GM12878 (cell line): ENCODE results near the gene REXO1. TPM values are rescaled to one million over a fixed set of nuclear protein-coding genes. Genes with fewer than 3 reads are reported as not detected.
A peak's percentile ranks its signal among the peaks of the same experiment; 100 is the strongest.

Source experiments
- ATAC-seq: fragments of 200-7000 bp; cut with Tn5 transposase; 3 replicates; pipeline ENCODE4 v1.9.1; 2020; ENCODE audit warnings: mild to moderate bottlenecking, moderate library complexity
- BruUV-seq: library from RNA; stranded (reverse); fragments of 400-500 nt; replicated peaks from 2 replicates; lab custom pipeline; 2021; lab: Mats Ljungman, UMichigan
- CTCF ChIA-PET: fragments of 300-600 bp; sonication (Branson Sonifier 250); formaldehyde crosslinking; extraction: SDS; loops from one replicate; lab custom pipeline; 2021; ENCODE audit warnings: inconsistent platforms; lab: Yijun Ruan, JAX
- POLR2A ChIA-PET: fragments of 350-600 bp; formaldehyde crosslinking; extraction: SDS; loops from one replicate; lab custom pipeline; 2021; ENCODE audit warnings: inconsistent platforms; lab: Charles Lee
- RAD21 ChIA-PET: fragments of 300-600 bp; sonication (Branson Sonifier 250); formaldehyde crosslinking; loops from one replicate; lab custom pipeline; 2023; ENCODE audit warnings: antibody characterized with exemption; ENCODE audit not compliant: unreplicated experiment; lab: Charles Lee
- SMC1A ChIA-PET: fragments of 300-600 bp; sonication (Branson Sonifier 250); formaldehyde crosslinking; loops from one replicate; lab custom pipeline; 2023; ENCODE audit not compliant: unreplicated experiment, uncharacterized antibody; lab: Charles Lee
- DNase-seq: peaks from one replicate; pipeline ENCODE4 v3.0.0-alpha.2; 2011; ENCODE audit warnings: low read depth, low spot score
- FAIRE-seq: peaks from 3 replicates; lab custom pipeline; 2011; peaks lifted over from hg19 to GRCh38; lab: Jason Lieb, UNC
- H2AFZ ChIP-seq: 2 replicates; pipeline ENCODE4 v1.6.0; 2011; ENCODE audit warnings: low read depth, low read length, control low read depth; ENCODE audit not compliant: control insufficient read depth
- H3K27ac ChIP-seq: 2 replicates; pipeline ENCODE4 v1.5.1; 2011; ENCODE audit warnings: control low read depth; ENCODE audit not compliant: control insufficient read depth, insufficient read depth
- H3K27me3 ChIP-seq, 2 experiments: replicated peaks in 1 of 2; 2 replicates each; pipeline versions ENCODE4 v1.6.0 to v1.6.1; 2011; ENCODE audit warnings: low read length in 1 of 2; ENCODE audit not compliant: control insufficient read depth in 2 of 2, insufficient read depth in 2 of 2
- H3K36me3 ChIP-seq, 2 experiments: 2 replicates each; pipeline ENCODE4 v1.5.1; 2011; ENCODE audit warnings: low read length in 1 of 2; ENCODE audit not compliant: control insufficient read depth in 2 of 2, insufficient read depth in 2 of 2
- H3K4me1 ChIP-seq: 2 replicates; pipeline ENCODE4 v1.6.1; 2011; ENCODE audit warnings: mild to moderate bottlenecking, low read length, moderate library complexity, mixed read lengths; ENCODE audit not compliant: control insufficient read depth, insufficient read depth
- H3K4me2 ChIP-seq: 2 replicates; pipeline ENCODE4 v1.6.0; 2011; ENCODE audit warnings: control low read depth; ENCODE audit not compliant: control insufficient read depth, insufficient read depth
- H3K4me3 ChIP-seq: fragments of 200-600 bp; sonication (generic); 2 replicates; pipeline ENCODE4 v1.5.1; 2016
- H3K79me2 ChIP-seq: 2 replicates; pipeline ENCODE4 v1.6.0; 2011; ENCODE audit warnings: low read length; ENCODE audit not compliant: control insufficient read depth, insufficient read depth
- H3K9ac ChIP-seq: 2 replicates; pipeline ENCODE4 v1.8.0; 2011; ENCODE audit warnings: low read length, control low read depth, mixed read lengths; ENCODE audit not compliant: control insufficient read depth, insufficient read depth
- H3K9me3 ChIP-seq: replicated peaks from 3 replicates; pipeline ENCODE4 v1.5.1; 2011; ENCODE audit warnings: mild to moderate bottlenecking, low read length; ENCODE audit not compliant: control insufficient read depth, insufficient read depth
- H4K20me1 ChIP-seq: 2 replicates; pipeline ENCODE4 v1.6.0; 2011; ENCODE audit not compliant: control insufficient read depth, insufficient read depth
- BHLHE40 ChIP-seq, 2 experiments: fragments of 450-650 bp in 1 of 2; IDR thresholded peaks; 2 replicates each; pipeline ENCODE4 v1.6.1; 2011 to 2017; ENCODE audit warnings: low read depth in 2 of 2, borderline replicate concordance in 1 of 2, improper control_type of control experiment in 1 of 2, low read length in 1 of 2, mild to moderate bottlenecking in 1 of 2
- CREB1 ChIP-seq: IDR thresholded peaks from 2 replicates; pipeline ENCODE4 v1.6.1; 2012; ENCODE audit warnings: low read depth, mild to moderate bottlenecking, inconsistent platforms
- EGR1 ChIP-seq, 2 experiments: IDR thresholded peaks; 1 replicate in 1 of 2; 2 replicates in 1 of 2; pipeline ENCODE4 v1.6.1; 2011 to 2012; ENCODE audit warnings: low read depth in 2 of 2, low read length in 2 of 2, borderline replicate concordance in 1 of 2, mild to moderate bottlenecking in 1 of 2, moderate library complexity in 1 of 2
- MEF2B ChIP-seq: fragments of 450-650 bp; IDR thresholded peaks from 2 replicates; pipeline ENCODE4 v1.6.1; 2018; ENCODE audit warnings: mild to moderate bottlenecking, moderate library complexity; ENCODE audit not compliant: partially characterized antibody, poor library complexity, severe bottlenecking
- POLR2A ChIP-seq: IDR thresholded peaks from 2 replicates; pipeline ENCODE4 v1.6.1; 2011; ENCODE audit warnings: low read depth, mild to moderate bottlenecking, low read length
- SMC3 ChIP-seq: IDR thresholded peaks from 2 replicates; pipeline ENCODE4 v1.6.1; 2011; ENCODE audit warnings: low read length, improper control_type of control experiment, borderline replicate concordance
- WGBS: methylation state at CpG from one replicate; pipeline ENCODE4 v1.1.6; 2016; ENCODE audit warnings: low lambda C conversion rate; ENCODE audit not compliant: insufficient replicate concordance, insufficient coverage; ENCODE audit errors: missing lambda C conversion rate; 5-methylcytosine and 5-hydroxymethylcytosine counted together
- in situ Hi-C: fragments of 300-500 bp; cut with MboI; formaldehyde crosslinking; loops from 9 replicates; pipeline ENCODE4 v1.14.3; 2018; ENCODE audit warnings: mixed read lengths
- intact Hi-C: fragments of 100-400 bp; cut with micrococcal nuclease; formaldehyde crosslinking; loops from one replicate; pipeline ENCODE4 v1.14.2; 2022; ENCODE audit not compliant: unreplicated experiment
- polyA plus RNA-seq, 11 experiments: library from polyadenylated mRNA; depleted of rRNA in 4 of 11; unstranded in 6 of 11; stranded (reverse) in 5 of 11; fragments of >200 nt; fragmentation: Nextera tagmentation in 4 of 11; fragmentation: Illumina TruSeq in 1 of 11; extraction: Ambion mirVana in 4 of 11; extraction: Trizol in 1 of 11; gene quantifications; 1 replicate in 1 of 11; 2 replicates in 10 of 11; pipeline versions ENCODE4 v1.2.1 to v1.2.3, GENCODE V29; 2011 to 2016; ENCODE audit warnings: inconsistent platforms in 2 of 11, missing spikeins in 2 of 11, low read depth in 1 of 11
- total RNA-seq, 4 experiments: library from RNA; depleted of rRNA in 3 of 4; stranded (reverse); fragments of >200 nt in 3 of 4; fragmentation: Illumina TruSeq in 1 of 4; extraction: Trizol in 1 of 4; gene quantifications; 2 replicates each; pipeline versions ENCODE4 v1.2.1 to v1.2.3, GENCODE V29; 2013 to 2021
- TF ChIP-seq, protein P1 (sequence below), 3 experiments: IDR thresholded peaks in 2 of 3; conservative IDR thresholded peaks in 1 of 3; 2 replicates each; pipeline ENCODE4 v1.5.1; 2011; ENCODE audit warnings: low read depth in 3 of 3, low read length in 3 of 3, mild to moderate bottlenecking in 3 of 3, control low read depth in 2 of 3, moderate library complexity in 2 of 3, inconsistent platforms in 1 of 3, mixed read lengths in 1 of 3; ENCODE audit not compliant: control insufficient read depth in 2 of 3, insufficient read depth in 1 of 3; ENCODE audit errors: extremely low read depth in 1 of 3
- TF ChIP-seq, protein P2 (sequence below): fragments of 450-650 bp; IDR thresholded peaks from 2 replicates; pipeline ENCODE4 v1.6.1; 2016; ENCODE audit warnings: mild to moderate bottlenecking, moderate library complexity, borderline replicate concordance

Gene REXO1
- total and polyA plus RNA-seq, 10 of the 15 experiments (the other 5 are each of a cell fraction or from before 2014, with no cell fraction given) = 0.03 to 45.2 (median 8.4) TPM

DNA sequence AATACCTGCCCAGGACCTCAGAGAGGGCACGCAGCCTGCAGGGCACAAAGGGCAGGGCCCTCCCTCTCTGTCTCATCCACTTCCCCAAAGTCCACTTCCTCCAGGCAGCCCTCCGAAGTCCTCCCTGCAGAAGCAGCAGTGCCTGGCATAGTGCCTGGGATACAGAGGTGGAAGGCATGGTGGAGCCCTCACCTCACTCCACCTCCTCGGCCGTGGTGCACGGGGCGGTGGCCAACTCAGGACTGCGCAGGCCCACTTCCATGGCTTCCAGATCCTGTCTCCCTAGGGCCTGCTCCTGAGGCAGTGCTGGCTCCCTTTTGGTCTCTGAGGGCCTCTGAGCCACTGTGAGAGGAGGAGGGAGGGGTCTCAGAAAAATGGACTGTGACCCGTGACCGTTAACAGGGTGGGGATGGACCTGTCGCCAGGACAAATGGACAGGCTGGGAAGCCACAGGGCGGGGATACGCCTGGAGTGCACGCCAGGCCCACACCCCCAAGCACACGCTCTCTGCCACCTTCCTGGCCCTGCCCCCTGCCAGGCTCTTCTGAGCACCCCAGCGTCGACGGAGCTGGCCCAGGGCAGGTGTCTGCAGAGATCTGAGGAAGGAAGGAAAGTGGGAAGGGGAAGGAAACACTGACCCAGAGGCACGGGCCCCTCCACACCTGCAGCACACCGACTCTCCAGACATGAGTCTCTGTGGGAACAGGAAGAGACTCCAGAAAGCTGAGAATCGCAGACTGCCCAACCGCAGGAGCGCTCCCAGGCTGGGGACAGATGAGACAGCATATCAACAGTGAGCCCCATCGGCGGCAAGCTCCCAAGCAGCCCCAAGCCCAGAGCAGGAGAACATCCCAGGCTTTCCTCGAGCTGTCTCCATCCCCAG, 8.4 kb downstream of the REXO1 start:
- peaks cover 8% of the 10 kb centered on the region for H4K20me1 ChIP-seq

GRCh38 chr19:1837625-1838105, 10.6 kb downstream of the REXO1 start:
- Histone ChIP-seq H3K9ac (no peak overlapping the region), H3K4me1 (no peaks in the 10 kb centered on the region), H2AFZ (no peak overlapping the region), H3K4me3 (no peak overlapping the region), H3K27me3 (no peaks in the 10 kb centered on the region), H3K79me2 (peaks cover 31% of the 10 kb centered on the region), H3K9me3 (no peaks in the 10 kb centered on the region), H3K4me2 (no peak overlapping the region), H3K36me3 (no peaks in the 10 kb centered on the region; a peak in 2 of 4 replicates), H4K20me1 (peaks cover 8% of the 10 kb centered on the region), H3K27ac (no peak overlapping the region)
- 28% methylated on average over 23 of the region's 23 CpGs for WGBS
- no peak for DNase-seq
- RAD21 ChIA-PET = interaction anchor here (1.2 kb wide), 1 partner anchor 22 kb away, joined by 3 read pairs; no protein-coding TSS in a partner anchor
- CTCF ChIA-PET = interaction anchor here (0.5 to 4.2 kb wide), 12 partner anchors 8 to 478 kb away, joined by 3 to 27 read pairs (median 4); partner anchors contain the start of gene REXO1
- no TSS peak for BruUV-seq
- intact Hi-C loops (no loop called here), in situ Hi-C loops (no loop called here)
- POLR2A ChIA-PET = interaction anchor here (0.6 to 0.9 kb wide), 2 partner anchors 9 to 12 kb away, joined by 3 to 4 read pairs; no protein-coding TSS in a partner anchor
- FAIRE-seq = peak; percentile 68
- SMC1A ChIA-PET = interaction anchor here (1.0 to 1.1 kb wide), 2 partner anchors 10 to 15 kb away, joined by 3 read pairs; no protein-coding TSS in a partner anchor
- ATAC-seq = peak; percentile 87
- TF ChIP-seq BHLHE40 (IDR thresholded peaks at IDR 0.05; ENCODE audit: borderline replicate concordance in 1 of 2, low read depth in 2 of 2, low read length in 1 of 2) = 0 out of 4 replicates have a peak, but pooled peaks of 1 of the 2 experiments have one; percentile 12
- TF ChIP-seq SMC3 = peak; percentile 38; the same call in 1 of the 2 replicates
- TF ChIP-seq EGR1 (IDR thresholded peaks at IDR 0.05; ENCODE audit: borderline replicate concordance in 1 of 2, low read depth in 2 of 2, low read length in 2 of 2) = peak in 1 of 2 experiments; percentile 8; a peak in 1 of 3 replicates
- TF ChIP-seq, protein P1, sequence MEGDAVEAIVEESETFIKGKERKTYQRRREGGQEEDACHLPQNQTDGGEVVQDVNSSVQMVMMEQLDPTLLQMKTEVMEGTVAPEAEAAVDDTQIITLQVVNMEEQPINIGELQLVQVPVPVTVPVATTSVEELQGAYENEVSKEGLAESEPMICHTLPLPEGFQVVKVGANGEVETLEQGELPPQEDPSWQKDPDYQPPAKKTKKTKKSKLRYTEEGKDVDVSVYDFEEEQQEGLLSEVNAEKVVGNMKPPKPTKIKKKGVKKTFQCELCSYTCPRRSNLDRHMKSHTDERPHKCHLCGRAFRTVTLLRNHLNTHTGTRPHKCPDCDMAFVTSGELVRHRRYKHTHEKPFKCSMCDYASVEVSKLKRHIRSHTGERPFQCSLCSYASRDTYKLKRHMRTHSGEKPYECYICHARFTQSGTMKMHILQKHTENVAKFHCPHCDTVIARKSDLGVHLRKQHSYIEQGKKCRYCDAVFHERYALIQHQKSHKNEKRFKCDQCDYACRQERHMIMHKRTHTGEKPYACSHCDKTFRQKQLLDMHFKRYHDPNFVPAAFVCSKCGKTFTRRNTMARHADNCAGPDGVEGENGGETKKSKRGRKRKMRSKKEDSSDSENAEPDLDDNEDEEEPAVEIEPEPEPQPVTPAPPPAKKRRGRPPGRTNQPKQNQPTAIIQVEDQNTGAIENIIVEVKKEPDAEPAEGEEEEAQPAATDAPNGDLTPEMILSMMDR (IDR thresholded peaks at IDR 0.05 in 2 of 3, conservative IDR thresholded peaks at IDR 0.05 in 1 of 3; ENCODE audit: control insufficient read depth in 2 of 3, extremely low read depth in 1 of 3, insufficient read depth in 1 of 3, low read depth in 3 of 3, low read length in 3 of 3) = peak; percentile 82 to 98 (median 96)
- TF ChIP-seq, protein P2, sequence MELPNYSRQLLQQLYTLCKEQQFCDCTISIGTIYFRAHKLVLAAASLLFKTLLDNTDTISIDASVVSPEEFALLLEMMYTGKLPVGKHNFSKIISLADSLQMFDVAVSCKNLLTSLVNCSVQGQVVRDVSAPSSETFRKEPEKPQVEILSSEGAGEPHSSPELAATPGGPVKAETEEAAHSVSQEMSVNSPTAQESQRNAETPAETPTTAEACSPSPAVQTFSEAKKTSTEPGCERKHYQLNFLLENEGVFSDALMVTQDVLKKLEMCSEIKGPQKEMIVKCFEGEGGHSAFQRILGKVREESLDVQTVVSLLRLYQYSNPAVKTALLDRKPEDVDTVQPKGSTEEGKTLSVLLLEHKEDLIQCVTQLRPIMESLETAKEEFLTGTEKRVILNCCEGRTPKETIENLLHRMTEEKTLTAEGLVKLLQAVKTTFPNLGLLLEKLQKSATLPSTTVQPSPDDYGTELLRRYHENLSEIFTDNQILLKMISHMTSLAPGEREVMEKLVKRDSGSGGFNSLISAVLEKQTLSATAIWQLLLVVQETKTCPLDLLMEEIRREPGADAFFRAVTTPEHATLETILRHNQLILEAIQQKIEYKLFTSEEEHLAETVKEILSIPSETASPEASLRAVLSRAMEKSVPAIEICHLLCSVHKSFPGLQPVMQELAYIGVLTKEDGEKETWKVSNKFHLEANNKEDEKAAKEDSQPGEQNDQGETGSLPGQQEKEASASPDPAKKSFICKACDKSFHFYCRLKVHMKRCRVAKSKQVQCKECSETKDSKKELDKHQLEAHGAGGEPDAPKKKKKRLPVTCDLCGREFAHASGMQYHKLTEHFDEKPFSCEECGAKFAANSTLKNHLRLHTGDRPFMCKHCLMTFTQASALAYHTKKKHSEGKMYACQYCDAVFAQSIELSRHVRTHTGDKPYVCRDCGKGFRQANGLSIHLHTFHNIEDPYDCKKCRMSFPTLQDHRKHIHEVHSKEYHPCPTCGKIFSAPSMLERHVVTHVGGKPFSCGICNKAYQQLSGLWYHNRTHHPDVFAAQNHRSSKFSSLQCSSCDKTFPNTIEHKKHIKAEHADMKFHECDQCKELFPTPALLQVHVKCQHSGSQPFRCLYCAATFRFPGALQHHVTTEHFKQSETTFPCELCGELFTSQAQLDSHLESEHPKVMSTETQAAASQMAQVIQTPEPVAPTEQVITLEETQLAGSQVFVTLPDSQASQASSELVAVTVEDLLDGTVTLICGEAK = no peak

More for the DNA sequence above, 8.4 kb downstream of the REXO1 start:
- intact Hi-C loops = no loop called here
- no peak overlapping the region for H2AFZ ChIP-seq
- no peak for FAIRE-seq
- no TSS peak for BruUV-seq
- H3K4me2 ChIP-seq = no peak overlapping the region
- H3K27ac ChIP-seq = no peak overlapping the region
- peaks cover 49% of the 10 kb centered on the region for H3K79me2 ChIP-seq
- no peak for ATAC-seq
- no peaks in the 10 kb centered on the region for H3K27me3 ChIP-seq
- 77% methylated on average over 22 of the region's 25 CpGs for WGBS
- no peak for TF ChIP-seq MEF2B
- peak; percentile 55; the same call in 1 of the 2 replicates for TF ChIP-seq POLR2A
- no peak for TF ChIP-seq CREB1
- ChIA-PET SMC1A (no interaction called here), RAD21 (no interaction called here), CTCF (interaction anchor here (4.2 kb wide), 1 partner anchor 14 kb away, joined by 27 read pairs; no protein-coding TSS in a partner anchor), POLR2A (no interaction called here)
- no peak for DNase-seq
- in situ Hi-C loops = no loop called here
- no peak overlapping the region for H3K9ac ChIP-seq
- no peak overlapping the region for H3K4me3 ChIP-seq
- no peaks in the 10 kb centered on the region for H3K4me1 ChIP-seq
- H3K36me3 ChIP-seq = peaks cover 0 to 3% of the 10 kb centered on the region in 2 experiments; a peak in 2 of 4 replicates
- no peaks in the 10 kb centered on the region for H3K9me3 ChIP-seq
